Measurements from ENCODE around the gene PDCD1.

PDCD1 gene

GRCh38 chr2:241887806-241888522 is 29.3 kb upstream of the PDCD1 start:
- no peaks in the 10 kb centered on the region for H3K9me3 ChIP-seq (ENCODE audit: insufficient read depth, low read length, severe bottlenecking)
- H3K4me3 ChIP-seq (ENCODE audit: low read depth in 1 of 2, low read length in 2 of 2), result no peak overlapping the region
- TF ChIP-seq EZH2 (IDR thresholded peaks at IDR 0.05; ENCODE audit: borderline replicate concordance, low read depth, low read length, severe bottlenecking), result no peak
- no peak for TF ChIP-seq CTCF (IDR thresholded peaks at IDR 0.05; ENCODE audit: borderline replicate concordance, extremely low read depth, low read length, poor library complexity, severe bottlenecking)
- peaks cover 24% of the 10 kb centered on the region; the same call in 1 of the 2 replicates for H3K36me3 ChIP-seq (ENCODE audit: insufficient read depth, low read length)
- no peak overlapping the region for H2AFZ ChIP-seq (ENCODE audit: low read depth, low read length)
- H4K20me1 ChIP-seq (ENCODE audit: insufficient read depth, low read length), result peaks cover 21% of the 10 kb centered on the region
- peak overlapping the region; percentile 73 for H3K27ac ChIP-seq (ENCODE audit: low read length)
- H3K4me2 ChIP-seq (ENCODE audit: insufficient read depth, low read length), result no peak overlapping the region
- peaks cover 60% of the 10 kb centered on the region for H3K4me1 ChIP-seq (ENCODE audit: insufficient read depth, low read length)
- no peak overlapping the region for H3K9ac ChIP-seq (ENCODE audit: low read depth, low read length)
- ATAC-seq (ENCODE audit: insufficient read depth, low read depth), result no peak
- no peaks in the 10 kb centered on the region for H3K27me3 ChIP-seq (ENCODE audit: insufficient read depth, low read length, poor library complexity)
- peaks cover 35% of the 10 kb centered on the region for H3K79me2 ChIP-seq (ENCODE audit: insufficient read depth, low read length)
- no peak for DNase-seq

GRCh38 chr2:241886840-241887447 is 28.2 kb upstream of the PDCD1 start:
- H3K4me1 ChIP-seq (ENCODE audit: insufficient read depth, low read length), result peaks cover 71% of the 10 kb centered on the region
- H3K27me3 ChIP-seq (ENCODE audit: insufficient read depth, low read length, poor library complexity), result no peaks in the 10 kb centered on the region
- peaks cover 13% of the 10 kb centered on the region for H4K20me1 ChIP-seq (ENCODE audit: insufficient read depth, low read length)
- H3K9ac ChIP-seq (ENCODE audit: low read depth, low read length), result peak overlapping the region; percentile 57; the same call in 1 of the 2 replicates
- DNase-seq (no peak), ATAC-seq (ENCODE audit: insufficient read depth, low read depth) (no peak)
- H2AFZ ChIP-seq (ENCODE audit: low read depth, low read length), result no peak overlapping the region
- no peak overlapping the region for H3K4me3 ChIP-seq (ENCODE audit: low read depth in 1 of 2, low read length in 2 of 2)
- H3K36me3 ChIP-seq (ENCODE audit: insufficient read depth, low read length), result peaks cover 24% of the 10 kb centered on the region; the same call in 1 of the 2 replicates
- peak overlapping the region; percentile 62 for H3K4me2 ChIP-seq (ENCODE audit: insufficient read depth, low read length)
- peaks cover 39% of the 10 kb centered on the region for H3K79me2 ChIP-seq (ENCODE audit: insufficient read depth, low read length)
- TF ChIP-seq EZH2 (IDR thresholded peaks at IDR 0.05; ENCODE audit: borderline replicate concordance, low read depth, low read length, severe bottlenecking), result no peak
- H3K27ac ChIP-seq (ENCODE audit: low read length), result peak overlapping the region; percentile 95
- H3K9me3 ChIP-seq (ENCODE audit: insufficient read depth, low read length, severe bottlenecking), result no peaks in the 10 kb centered on the region

- Histone ChIP-seq H3K79me2 (ENCODE audit: insufficient read depth, low read length) (peaks cover 37% of the 10 kb centered on the region), H2AFZ (ENCODE audit: low read depth, low read length) (no peak overlapping the region), H3K9me3 (ENCODE audit: insufficient read depth, low read length, severe bottlenecking) (no peaks in the 10 kb centered on the region), H3K4me2 (ENCODE audit: insufficient read depth, low read length) (peak overlapping the region; percentile 62), H3K4me3 (ENCODE audit: low read depth in 1 of 2, low read length in 2 of 2) (peak overlapping the region in 1 of 2 experiments; percentile 20; a peak in 1 of 4 replicates), H3K27ac (ENCODE audit: low read length) (peak overlapping the region; percentile 95), H3K4me1 (ENCODE audit: insufficient read depth, low read length) (peaks cover 78% of the 10 kb centered on the region), H3K27me3 (ENCODE audit: insufficient read depth, low read length, poor library complexity) (no peaks in the 10 kb centered on the region), H4K20me1 (ENCODE audit: insufficient read depth, low read length) (0 out of 2 replicates have a peak, but pooled peaks cover 4% of the 10 kb centered on the region), H3K9ac (ENCODE audit: low read depth, low read length) (peak overlapping the region; percentile 57), H3K36me3 (ENCODE audit: insufficient read depth, low read length) (peaks cover 24% of the 10 kb centered on the region; the same call in 1 of the 2 replicates)
- TF ChIP-seq CTCF (IDR thresholded peaks at IDR 0.05; ENCODE audit: borderline replicate concordance, extremely low read depth, low read length, poor library complexity, severe bottlenecking), result no peak
- TF ChIP-seq EZH2 (IDR thresholded peaks at IDR 0.05; ENCODE audit: borderline replicate concordance, low read depth, low read length, severe bottlenecking), result no peak
- DNase-seq, result no peak
- no peak for ATAC-seq (ENCODE audit: insufficient read depth, low read depth)
Observed at GRCh38 chr2:241885946-241886643, 27.4 kb upstream of the PDCD1 start.
